ENCODE measurements around the gene TMEM220.
"Not testable (repeated sequence)": the region's sequence is repeated elsewhere in the genome, so short reads cannot be mapped to it uniquely, and the experiment has no call there.

Gene TMEM220

GRCh38 chr17:10735251-10735650 lies 5.4 kb upstream of the TMEM220 start:
- Histone ChIP-seq H3K36me3 (replicated peaks; ENCODE audit: insufficient read depth, low read length) (no peaks in the 10 kb centered on the region), H3F3A (ENCODE audit: insufficient read depth, low read length) (no peaks in the 10 kb centered on the region), H4K20me1 (ENCODE audit: insufficient read depth, low read length) (no peaks in the 10 kb centered on the region), H3K9me2 (replicated peaks; ENCODE audit: insufficient read depth, low read length) (no peaks in the 10 kb centered on the region), H3K79me2 (ENCODE audit: low read length) (no peaks in the 10 kb centered on the region), H3K9ac (ENCODE audit: low read length) (no peak overlapping the region), H3K4me2 (ENCODE audit: low read depth, low read length) (no peak overlapping the region), H2AFZ (ENCODE audit: low read length) (no peak overlapping the region), H3K4me1 (ENCODE audit: low read length) (no peaks in the 10 kb centered on the region), H3K27ac (ENCODE audit: low read length) (no peak overlapping the region), H3K27me3 (replicated peaks; ENCODE audit: insufficient read depth, low read length) (peaks cover 10% of the 10 kb centered on the region; the same call in 1 of the 2 replicates), H3K9me3 (replicated peaks; ENCODE audit: insufficient read depth, low read length) (no peaks in the 10 kb centered on the region), H3K4me3 (ENCODE audit: low read length) (no peak overlapping the region)
- DNase-seq = no peak
- TF ChIP-seq EZH2phosphoT487 (IDR thresholded peaks at IDR 0.05; ENCODE audit: low read length) (no peak), EZH2 (optimal IDR thresholded peaks at IDR 0.05; ENCODE audit: low read depth, low read length) (no peak)
- TF ChIP-seq, protein P1, sequence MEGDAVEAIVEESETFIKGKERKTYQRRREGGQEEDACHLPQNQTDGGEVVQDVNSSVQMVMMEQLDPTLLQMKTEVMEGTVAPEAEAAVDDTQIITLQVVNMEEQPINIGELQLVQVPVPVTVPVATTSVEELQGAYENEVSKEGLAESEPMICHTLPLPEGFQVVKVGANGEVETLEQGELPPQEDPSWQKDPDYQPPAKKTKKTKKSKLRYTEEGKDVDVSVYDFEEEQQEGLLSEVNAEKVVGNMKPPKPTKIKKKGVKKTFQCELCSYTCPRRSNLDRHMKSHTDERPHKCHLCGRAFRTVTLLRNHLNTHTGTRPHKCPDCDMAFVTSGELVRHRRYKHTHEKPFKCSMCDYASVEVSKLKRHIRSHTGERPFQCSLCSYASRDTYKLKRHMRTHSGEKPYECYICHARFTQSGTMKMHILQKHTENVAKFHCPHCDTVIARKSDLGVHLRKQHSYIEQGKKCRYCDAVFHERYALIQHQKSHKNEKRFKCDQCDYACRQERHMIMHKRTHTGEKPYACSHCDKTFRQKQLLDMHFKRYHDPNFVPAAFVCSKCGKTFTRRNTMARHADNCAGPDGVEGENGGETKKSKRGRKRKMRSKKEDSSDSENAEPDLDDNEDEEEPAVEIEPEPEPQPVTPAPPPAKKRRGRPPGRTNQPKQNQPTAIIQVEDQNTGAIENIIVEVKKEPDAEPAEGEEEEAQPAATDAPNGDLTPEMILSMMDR (IDR thresholded peaks at IDR 0.05; ENCODE audit: low read length) = no peak

- H3K36me3 ChIP-seq (replicated peaks; ENCODE audit: insufficient read depth, low read length) = no peaks in the 10 kb centered on the region
- no peak for TF ChIP-seq EZH2phosphoT487 (IDR thresholded peaks at IDR 0.05; ENCODE audit: low read length)
- TF ChIP-seq EZH2 (optimal IDR thresholded peaks at IDR 0.05; ENCODE audit: low read depth, low read length) = no peak
- TF ChIP-seq, protein P1 (IDR thresholded peaks at IDR 0.05; ENCODE audit: low read length) = no peak
- H3K9me3 ChIP-seq (replicated peaks; ENCODE audit: insufficient read depth, low read length) = no peaks in the 10 kb centered on the region
- no peaks in the 10 kb centered on the region for H4K20me1 ChIP-seq (ENCODE audit: insufficient read depth, low read length)
- no peaks in the 10 kb centered on the region for H3K4me1 ChIP-seq (ENCODE audit: low read length)
- no peak overlapping the region for H3K4me2 ChIP-seq (ENCODE audit: low read depth, low read length)
- no peaks in the 10 kb centered on the region for H3K79me2 ChIP-seq (ENCODE audit: low read length)
- H3K27me3 ChIP-seq (replicated peaks; ENCODE audit: insufficient read depth, low read length) = peaks cover 8% of the 10 kb centered on the region; the same call in 1 of the 2 replicates
- H3F3A ChIP-seq (ENCODE audit: insufficient read depth, low read length) = no peaks in the 10 kb centered on the region
- H3K9me2 ChIP-seq (replicated peaks; ENCODE audit: insufficient read depth, low read length) = no peaks in the 10 kb centered on the region
- H3K27ac ChIP-seq (ENCODE audit: low read length) = no peak overlapping the region
- no peak overlapping the region for H3K4me3 ChIP-seq (ENCODE audit: low read length)
- H3K9ac ChIP-seq (ENCODE audit: low read length) = no peak overlapping the region
- DNase-seq = no peak
- H2AFZ ChIP-seq (ENCODE audit: low read length) = no peak overlapping the region
Observed at GRCh38 chr17:10733666-10734065, 3.8 kb upstream of the TMEM220 start.

GRCh38 chr17:10732121-10732520 lies 2.3 kb upstream of the TMEM220 start:
- H3F3A ChIP-seq (ENCODE audit: insufficient read depth, low read length); H3K27me3 ChIP-seq (replicated peaks; ENCODE audit: insufficient read depth, low read length); H4K20me1 ChIP-seq (ENCODE audit: insufficient read depth, low read length); H3K4me3 ChIP-seq (ENCODE audit: low read length); H3K4me2 ChIP-seq (ENCODE audit: low read depth, low read length); H3K9me3 ChIP-seq (replicated peaks; ENCODE audit: insufficient read depth, low read length); H3K9me2 ChIP-seq (replicated peaks; ENCODE audit: insufficient read depth, low read length); H3K27ac ChIP-seq (ENCODE audit: low read length); H3K79me2 ChIP-seq (ENCODE audit: low read length); H3K4me1 ChIP-seq (ENCODE audit: low read length); H2AFZ ChIP-seq (ENCODE audit: low read length); H3K36me3 ChIP-seq (replicated peaks; ENCODE audit: insufficient read depth, low read length); H3K9ac ChIP-seq (ENCODE audit: low read length); DNase-seq: not testable (repeated sequence)

DNA sequence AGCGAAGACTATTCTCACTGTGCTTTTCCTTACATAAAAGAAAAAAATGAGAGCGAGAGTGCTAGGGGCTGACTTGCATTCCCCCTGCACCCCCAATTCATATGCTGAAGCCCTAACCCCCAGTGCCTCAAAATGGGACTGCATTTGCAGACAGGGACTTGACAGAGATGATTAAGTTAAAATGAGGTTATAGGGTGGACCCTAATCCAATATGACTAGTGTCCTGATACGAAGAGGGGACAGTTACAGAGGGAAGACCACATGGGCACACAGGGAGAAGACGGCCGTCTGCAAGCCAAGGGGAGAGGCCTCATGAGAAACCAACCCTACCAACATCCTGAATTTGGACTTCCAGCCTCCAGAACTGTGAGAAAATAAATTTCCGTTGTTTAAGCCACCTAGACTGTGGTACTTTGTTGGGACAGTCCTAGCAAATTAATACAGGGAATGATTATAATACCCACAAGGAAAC lies 1.6 kb upstream of the TMEM220 start:
- DNase-seq = no peak
- no peaks in the 10 kb centered on the region for H3K4me1 ChIP-seq (ENCODE audit: low read length)
- H3K27me3 ChIP-seq (replicated peaks; ENCODE audit: insufficient read depth, low read length) = no peaks in the 10 kb centered on the region; the same call in 1 of the 2 replicates
- no peaks in the 10 kb centered on the region for H3K36me3 ChIP-seq (replicated peaks; ENCODE audit: insufficient read depth, low read length)
- H2AFZ ChIP-seq (ENCODE audit: low read length) = no peak overlapping the region
- TF ChIP-seq EZH2phosphoT487 (IDR thresholded peaks at IDR 0.05; ENCODE audit: low read length) (no peak), EZH2 (optimal IDR thresholded peaks at IDR 0.05; ENCODE audit: low read depth, low read length) (no peak)
- TF ChIP-seq, protein P1 (IDR thresholded peaks at IDR 0.05; ENCODE audit: low read length) = no peak
- no peaks in the 10 kb centered on the region for H3K9me3 ChIP-seq (replicated peaks; ENCODE audit: insufficient read depth, low read length)
- H4K20me1 ChIP-seq (ENCODE audit: insufficient read depth, low read length) = no peaks in the 10 kb centered on the region
- H3K79me2 ChIP-seq (ENCODE audit: low read length) = no peaks in the 10 kb centered on the region
- no peak overlapping the region for H3K27ac ChIP-seq (ENCODE audit: low read length)
- no peaks in the 10 kb centered on the region for H3K9me2 ChIP-seq (replicated peaks; ENCODE audit: insufficient read depth, low read length)
- no peak overlapping the region for H3K4me2 ChIP-seq (ENCODE audit: low read depth, low read length)
- no peak overlapping the region for H3K4me3 ChIP-seq (ENCODE audit: low read length)
- H3F3A ChIP-seq (ENCODE audit: insufficient read depth, low read length) = no peaks in the 10 kb centered on the region
- no peak overlapping the region for H3K9ac ChIP-seq (ENCODE audit: low read length)

GRCh38 chr17:10730247-10730646 lies 424 bp upstream of the TMEM220 start:
- H3K4me3 ChIP-seq (ENCODE audit: low read length) = peak overlapping the region; percentile 61
- H3K27ac ChIP-seq (ENCODE audit: low read length); H3K36me3 ChIP-seq (replicated peaks; ENCODE audit: insufficient read depth, low read length); H3K9me2 ChIP-seq (replicated peaks; ENCODE audit: insufficient read depth, low read length); H3K4me1 ChIP-seq (ENCODE audit: low read length); H3F3A ChIP-seq (ENCODE audit: insufficient read depth, low read length); H3K79me2 ChIP-seq (ENCODE audit: low read length); H3K9me3 ChIP-seq (replicated peaks; ENCODE audit: insufficient read depth, low read length); DNase-seq; H4K20me1 ChIP-seq (ENCODE audit: insufficient read depth, low read length); H3K27me3 ChIP-seq (replicated peaks; ENCODE audit: insufficient read depth, low read length): not testable (repeated sequence)
- peak overlapping the region; percentile 18; the same call in 1 of the 2 replicates for H3K9ac ChIP-seq (ENCODE audit: low read length)
- peak overlapping the region; percentile 74 for H3K4me2 ChIP-seq (ENCODE audit: low read depth, low read length)
- peak overlapping the region; percentile 61; the same call in 1 of the 2 replicates for H2AFZ ChIP-seq (ENCODE audit: low read length)

All from MM.1S (cell line).